H9 (cell line): Measurements from ENCODE around the gene AGMO. TPM values are rescaled to one million over a fixed set of nuclear protein-coding genes. Genes with fewer than 3 reads are reported as not detected.

Experiments used
- DNase-seq: peaks from one replicate; pipeline ENCODE4 v3.0.0-alpha.2; 2017
- H2AFZ ChIP-seq: one replicate; pipeline ENCODE4 v1.6.1; 2013; ENCODE audit warnings: mild to moderate bottlenecking, low read length, control low read depth, moderate library complexity
- H2AK5ac ChIP-seq: 2 replicates; pipeline ENCODE4 v1.6.1; 2013; ENCODE audit warnings: low read length, control low read depth, mixed read lengths; ENCODE audit not compliant: insufficient read length
- H2BK120ac ChIP-seq: one replicate; pipeline ENCODE4 v1.6.1; 2013; ENCODE audit warnings: low read depth, mild to moderate bottlenecking, low read length, control low read depth, inconsistent platforms; ENCODE audit not compliant: poor library complexity, severe bottlenecking
- H2BK12ac ChIP-seq: 2 replicates; pipeline ENCODE4 v1.6.1; 2013; ENCODE audit warnings: low read length, control low read depth, mixed read lengths, low read depth; ENCODE audit not compliant: insufficient read length
- H2BK15ac ChIP-seq: 2 replicates; pipeline ENCODE4 v1.6.1; 2013; ENCODE audit warnings: low read depth, low read length, control low read depth
- H2BK20ac ChIP-seq: one replicate; pipeline ENCODE4 v1.6.1; 2013; ENCODE audit warnings: low read depth, mild to moderate bottlenecking, low read length, control low read depth, inconsistent platforms; ENCODE audit not compliant: poor library complexity, severe bottlenecking
- H2BK5ac ChIP-seq: 2 replicates; pipeline ENCODE4 v1.6.1; 2013; ENCODE audit warnings: low read length, control low read depth, mixed read lengths; ENCODE audit not compliant: insufficient read length
- H3K14ac ChIP-seq: 2 replicates; pipeline ENCODE4 v1.6.1; 2013; ENCODE audit warnings: low read length, control low read depth; ENCODE audit not compliant: insufficient read depth
- H3K18ac ChIP-seq: 2 replicates; pipeline ENCODE4 v1.6.1; 2013; ENCODE audit warnings: low read depth, mild to moderate bottlenecking, mixed read lengths, low read length, control low read depth; ENCODE audit not compliant: insufficient read length
- H3K23ac ChIP-seq: 2 replicates; pipeline ENCODE4 v1.6.1; 2013; ENCODE audit warnings: low read length, control low read depth, mixed read lengths, low read depth; ENCODE audit not compliant: insufficient read length
- H3K23me2 ChIP-seq: 2 replicates; pipeline ENCODE4 v1.6.1; 2013; ENCODE audit warnings: low read depth, mild to moderate bottlenecking, mixed read lengths, low read length, control low read depth; ENCODE audit not compliant: insufficient read length, poor library complexity, severe bottlenecking
- H3K27ac ChIP-seq: 2 replicates; pipeline ENCODE4 v1.5.1; 2013; ENCODE audit warnings: low read length, control low read depth, mixed read lengths, low read depth; ENCODE audit not compliant: insufficient read length
- H3K27me3 ChIP-seq: 2 replicates; pipeline ENCODE4 v1.6.1; 2013; ENCODE audit warnings: low read length, control low read depth, inconsistent platforms; ENCODE audit not compliant: insufficient read depth
- H3K4ac ChIP-seq: 2 replicates; pipeline ENCODE4 v1.6.1; 2013; ENCODE audit warnings: low read depth, mild to moderate bottlenecking, control low read depth, inconsistent platforms, low read length, moderate library complexity
- H3K4me1 ChIP-seq: 2 replicates; pipeline ENCODE4 v1.6.1; 2013; ENCODE audit warnings: low read length, control low read depth, inconsistent platforms; ENCODE audit not compliant: insufficient read depth
- H3K4me2 ChIP-seq: 2 replicates; pipeline ENCODE4 v1.6.1; 2013; ENCODE audit warnings: low read length, control low read depth, mixed read lengths; ENCODE audit not compliant: insufficient read length, insufficient read depth
- H3K56ac ChIP-seq: 2 replicates; pipeline ENCODE4 v1.6.1; 2013; ENCODE audit warnings: low read depth, mild to moderate bottlenecking, mixed read lengths, low read length, control low read depth; ENCODE audit not compliant: insufficient read length
- H3K79me1 ChIP-seq: 2 replicates; pipeline ENCODE4 v1.6.1; 2013; ENCODE audit warnings: low read depth, mild to moderate bottlenecking, moderate library complexity, low read length, control low read depth, inconsistent platforms; ENCODE audit not compliant: insufficient read depth, poor library complexity, severe bottlenecking
- H3K79me2 ChIP-seq: 2 replicates; pipeline ENCODE4 v1.6.1; 2013; ENCODE audit warnings: low read length, control low read depth, inconsistent platforms; ENCODE audit not compliant: insufficient read depth
- H3K9ac ChIP-seq: 2 replicates; pipeline ENCODE4 v1.6.1; 2013; ENCODE audit warnings: low read length, control low read depth, mixed read lengths; ENCODE audit not compliant: insufficient read length; ENCODE audit errors: extremely low read depth
- H3K9me3 ChIP-seq: one replicate; pipeline ENCODE4 v1.6.1; 2013; ENCODE audit warnings: low read depth, low read length, inconsistent platforms; ENCODE audit not compliant: control insufficient read depth
- H3T11ph ChIP-seq: one replicate; pipeline ENCODE4 v1.6.1; 2013; ENCODE audit warnings: mild to moderate bottlenecking, low read length, control low read depth, inconsistent platforms
- H4K20me1 ChIP-seq: one replicate; pipeline ENCODE4 v1.6.1; 2013; ENCODE audit not compliant: control insufficient read depth, insufficient read length, insufficient read depth
- H4K5ac ChIP-seq: 2 replicates; pipeline ENCODE4 v1.6.1; 2013; ENCODE audit warnings: low read depth, mild to moderate bottlenecking, mixed read lengths, low read length, control low read depth; ENCODE audit not compliant: insufficient read length
- H4K8ac ChIP-seq: replicated peaks from 2 replicates; pipeline ENCODE4 v1.6.1; 2013; ENCODE audit warnings: low read length, control low read depth, mixed read lengths, low read depth; ENCODE audit not compliant: insufficient read length
- H4K91ac ChIP-seq: 2 replicates; pipeline ENCODE4 v1.6.1; 2013; ENCODE audit warnings: low read depth, mild to moderate bottlenecking, moderate library complexity, mixed read lengths, low read length, control low read depth; ENCODE audit not compliant: insufficient read length
- H3K27ac Mint-ChIP-seq, 3 experiments: 2 replicates in 2 of 3; 3 replicates in 1 of 3; pipeline ENCODE4 v1.8.0; 2020 to 2021; ENCODE audit warnings: mixed read lengths in 3 of 3, mild to moderate bottlenecking in 1 of 3, moderate library complexity in 1 of 3
- H3K27me3 Mint-ChIP-seq: 2 replicates; pipeline ENCODE4 v1.8.0; 2021; ENCODE audit warnings: low read depth, mild to moderate bottlenecking, moderate library complexity, mixed read lengths
- H3K36me3 Mint-ChIP-seq, 3 experiments: 2 replicates in 2 of 3; 3 replicates in 1 of 3; pipeline ENCODE4 v1.8.0; 2020 to 2021; ENCODE audit warnings: low read depth in 3 of 3, mixed read lengths in 3 of 3; ENCODE audit not compliant: insufficient read depth in 1 of 3
- H3K4me1 Mint-ChIP-seq, 2 experiments: 2 replicates each; pipeline ENCODE4 v1.8.0; 2020; ENCODE audit warnings: mixed read lengths in 2 of 2
- H3K4me3 Mint-ChIP-seq, 2 experiments: 2 replicates in 1 of 2; 3 replicates in 1 of 2; pipeline ENCODE4 v1.8.0; 2020 to 2021; ENCODE audit warnings: mild to moderate bottlenecking in 2 of 2, mixed read lengths in 2 of 2, moderate library complexity in 1 of 2
- H3K9me3 Mint-ChIP-seq, 2 experiments: 2 replicates in 1 of 2; 3 replicates in 1 of 2; pipeline ENCODE4 v1.8.0; 2020; ENCODE audit warnings: mild to moderate bottlenecking in 2 of 2, mixed read lengths in 2 of 2, moderate library complexity in 1 of 2
- WGBS: extraction: QIAGEN DNeasy Blood & Tissue Kit; methylation state at CpG from one replicate; pipeline ENCODE4 v1.1.7; 2013; ENCODE audit warnings: missing lambda C conversion rate, low lambda C conversion rate, mixed read lengths; ENCODE audit not compliant: insufficient read length; ENCODE audit errors: extremely low coverage; 5-methylcytosine and 5-hydroxymethylcytosine counted together
- total RNA-seq: library from RNA; stranded (reverse); gene quantifications from 2 replicates; pipeline ENCODE4 v1.2.1, GENCODE V29; 2021
- TF ChIP-seq, protein P1 (sequence below): fragments of 200-600 bp; sonication (generic); conservative IDR thresholded peaks from 3 replicates; pipeline ENCODE4 v1.8.0; 2021; ENCODE audit warnings: antibody characterized with exemption, mild to moderate bottlenecking

Gene AGMO
- total RNA-seq, 1 experiment from 2014 or later = 0.70 TPM

DNA sequence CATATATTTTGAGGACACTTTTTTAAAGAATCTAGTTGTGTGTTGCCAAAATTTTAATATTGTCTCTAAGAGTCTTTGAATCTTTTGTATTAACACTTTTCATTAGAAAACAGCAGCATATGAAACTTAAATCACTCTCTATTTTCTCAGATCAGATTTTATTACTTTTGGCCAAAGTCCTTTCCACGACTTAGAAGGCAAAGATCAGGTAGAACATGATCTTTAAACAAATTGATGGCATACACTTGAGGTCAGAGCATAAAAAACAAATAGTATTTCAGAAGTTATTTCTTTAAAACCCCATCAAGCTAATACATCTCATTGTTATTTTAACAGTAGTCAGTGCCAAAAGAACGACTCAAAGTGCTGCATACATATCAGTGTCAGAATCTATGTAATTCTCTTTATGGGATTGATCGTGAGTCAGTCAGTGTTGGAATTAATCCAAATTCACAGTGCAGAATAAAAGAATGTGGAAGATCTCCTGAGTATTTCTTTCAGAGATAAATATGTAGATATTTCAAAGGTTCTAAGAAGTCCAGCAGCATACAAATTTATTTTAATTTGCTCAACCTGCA is 9.6 kb upstream of the AGMO start:
- Histone ChIP-seq H3T11ph (no peak overlapping the region), H4K91ac (no peak overlapping the region), H3K27ac (no peak overlapping the region), H2AK5ac (no peak overlapping the region), H3K27me3 (no peaks in the 10 kb centered on the region), H3K56ac (no peak overlapping the region), H2BK15ac (no peak overlapping the region), H3K4me2 (no peak overlapping the region), H3K4ac (no peak overlapping the region), H3K4me1 (no peaks in the 10 kb centered on the region), H4K20me1 (no peaks in the 10 kb centered on the region), H3K23me2 (no peaks in the 10 kb centered on the region), H3K9ac (no peak overlapping the region), H4K5ac (no peak overlapping the region), H2BK20ac (no peak overlapping the region), H4K8ac (no peak overlapping the region), H2BK5ac (no peak overlapping the region), H2BK120ac (no peak overlapping the region), H3K79me2 (no peaks in the 10 kb centered on the region), H3K14ac (no peak overlapping the region), H3K9me3 (no peaks in the 10 kb centered on the region), H3K18ac (no peak overlapping the region), H3K79me1 (no peaks in the 10 kb centered on the region), H3K23ac (no peak overlapping the region), H2BK12ac (no peak overlapping the region), H2AFZ (no peak overlapping the region)
- H3K27me3 Mint-ChIP-seq = no peaks in the 10 kb centered on the region
- no peaks in the 10 kb centered on the region; a peak in 1 of 4 replicates for H3K4me1 Mint-ChIP-seq
- TF ChIP-seq, protein P1, sequence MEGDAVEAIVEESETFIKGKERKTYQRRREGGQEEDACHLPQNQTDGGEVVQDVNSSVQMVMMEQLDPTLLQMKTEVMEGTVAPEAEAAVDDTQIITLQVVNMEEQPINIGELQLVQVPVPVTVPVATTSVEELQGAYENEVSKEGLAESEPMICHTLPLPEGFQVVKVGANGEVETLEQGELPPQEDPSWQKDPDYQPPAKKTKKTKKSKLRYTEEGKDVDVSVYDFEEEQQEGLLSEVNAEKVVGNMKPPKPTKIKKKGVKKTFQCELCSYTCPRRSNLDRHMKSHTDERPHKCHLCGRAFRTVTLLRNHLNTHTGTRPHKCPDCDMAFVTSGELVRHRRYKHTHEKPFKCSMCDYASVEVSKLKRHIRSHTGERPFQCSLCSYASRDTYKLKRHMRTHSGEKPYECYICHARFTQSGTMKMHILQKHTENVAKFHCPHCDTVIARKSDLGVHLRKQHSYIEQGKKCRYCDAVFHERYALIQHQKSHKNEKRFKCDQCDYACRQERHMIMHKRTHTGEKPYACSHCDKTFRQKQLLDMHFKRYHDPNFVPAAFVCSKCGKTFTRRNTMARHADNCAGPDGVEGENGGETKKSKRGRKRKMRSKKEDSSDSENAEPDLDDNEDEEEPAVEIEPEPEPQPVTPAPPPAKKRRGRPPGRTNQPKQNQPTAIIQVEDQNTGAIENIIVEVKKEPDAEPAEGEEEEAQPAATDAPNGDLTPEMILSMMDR = no peak
- H3K36me3 Mint-ChIP-seq = no peaks in the 10 kb centered on the region
- H3K27ac Mint-ChIP-seq = no peak overlapping the region
- H3K9me3 Mint-ChIP-seq = no peaks in the 10 kb centered on the region
- H3K4me3 Mint-ChIP-seq = no peak overlapping the region
- no peak for DNase-seq
- no CpG with 5 or more reads among the region's 3 CpGs for WGBS
